Mucosa of descending colon (tissue), 3 donors: Measurements from ENCODE around the gene C19orf25. TPM values are rescaled to one million over a fixed set of nuclear protein-coding genes. Genes with fewer than 3 reads are reported as not detected.

Source experiments
- ATAC-seq: fragments of 200-7000 bp; cut with Tn5 transposase; one replicate; pipeline ENCODE4 v1.9.1; 2020; ENCODE audit warnings: mild to moderate bottlenecking, moderate library complexity
- DNase-seq, 3 donors: peaks; one replicate each; pipeline ENCODE4 v3.0.0-alpha.2; 2020
- H3K36me3 ChIP-seq: fragments of 200-600 bp; one replicate; pipeline ENCODE4 v1.8.0; 2021; ENCODE audit warnings: low read depth, mild to moderate bottlenecking
- H3K4me1 ChIP-seq: fragments of 200-600 bp; one replicate; pipeline ENCODE4 v1.8.0; 2021; ENCODE audit warnings: low read depth, mild to moderate bottlenecking
- H3K4me3 ChIP-seq: fragments of 200-600 bp; one replicate; pipeline ENCODE4 v1.8.0; 2021; ENCODE audit warnings: mild to moderate bottlenecking
- H3K9me3 ChIP-seq: fragments of 200-600 bp; one replicate; pipeline ENCODE4 v1.8.0; 2021; ENCODE audit warnings: mild to moderate bottlenecking
- CTCF ChIP-seq: fragments of 200-600 bp; IDR thresholded peaks from one replicate; pipeline ENCODE4 v1.8.0; 2022; ENCODE audit warnings: antibody characterized with exemption, mild to moderate bottlenecking
- intact Hi-C, 2 donors: fragments of 100-400 bp; cut with DNase I in 1 of 2; cut with micrococcal nuclease in 1 of 2; formaldehyde crosslinking; loops; one replicate each; pipeline versions ENCODE4 v1.11.0 to v1.11.1; 2022; cut with DNase I, micrococcal nuclease
- total RNA-seq, 3 donors: library from RNA; stranded (reverse); fragmentation: NEBNext Ultra II Directional in 2 of 3; extraction: Animal tissue kit (Norgen Biotek cat#: 25700) in 2 of 3; gene quantifications; one replicate each; pipeline versions ENCODE4 v1.2.1 to v1.2.4, GENCODE V29; 2021 to 2023
- donor health status: DM: no; HTN: no; CAD: no; lungs with moderate emphysema.
- donor health status: DM: no; HTN: no; CAD: no.
- donor health status: DM: no; HTN: yes; CAD: no.

Gene C19orf25
- total RNA-seq, 3 donors from 2014 or later = 36.7 to 48.9 (median 38.1) TPM

- H3K4me1 ChIP-seq = no peaks in the 10 kb centered on the region
- no peak for DNase-seq
- no peak overlapping the region for H3K4me3 ChIP-seq
- intact Hi-C loops = no loop called here
- ATAC-seq = no peak
- no peaks in the 10 kb centered on the region for H3K9me3 ChIP-seq
- no peaks in the 10 kb centered on the region for H3K36me3 ChIP-seq
- no peak for TF ChIP-seq CTCF
Measured at GRCh38 chr19:1525343-1525742, 46.3 kb upstream of the C19orf25 start.

GRCh38 chr19:1524972-1525325 is 45.9 kb upstream of the C19orf25 start:
- no peak for ATAC-seq
- intact Hi-C loops = no loop called here
- Histone ChIP-seq H3K36me3 (no peaks in the 10 kb centered on the region), H3K4me3 (no peak overlapping the region), H3K4me1 (no peaks in the 10 kb centered on the region), H3K9me3 (no peaks in the 10 kb centered on the region)
- DNase-seq = no peak
- TF ChIP-seq CTCF = no peak

- no peak overlapping the region for H3K4me3 ChIP-seq
- no peak for TF ChIP-seq CTCF
- intact Hi-C loops = no loop called here
- H3K4me1 ChIP-seq = no peaks in the 10 kb centered on the region
- no peaks in the 10 kb centered on the region for H3K36me3 ChIP-seq
- no peaks in the 10 kb centered on the region for H3K9me3 ChIP-seq
- DNase-seq (no peak), ATAC-seq (no peak)
Measured at GRCh38 chr19:1524287-1524971, 45.4 kb upstream of the C19orf25 start.

GRCh38 chr19:1523412-1524286 is 44.6 kb upstream of the C19orf25 start, which contains the start of gene PLK5:
Gene PLK5, plus strand, starts transcription at chr19:1524077. Its CDS starts 2,920 bp downstream, at chr19:1526997.
- no peak for DNase-seq
- Histone ChIP-seq H3K36me3 (no peaks in the 10 kb centered on the region), H3K4me1 (no peaks in the 10 kb centered on the region), H3K4me3 (no peak within 1 kb of the TSS), H3K9me3 (no peaks in the 10 kb centered on the region)
- intact Hi-C loops = no loop called here
- ATAC-seq = no peak
- no peak for TF ChIP-seq CTCF

- ATAC-seq = no peak
- Histone ChIP-seq H3K4me1 (no peaks in the 10 kb centered on the region), H3K36me3 (no peaks in the 10 kb centered on the region), H3K9me3 (no peaks in the 10 kb centered on the region), H3K4me3 (no peak overlapping the region)
- DNase-seq = no peak
- no peak for TF ChIP-seq CTCF
- intact Hi-C loops = no loop called here
Measured at GRCh38 chr19:1522838-1523237, 43.8 kb upstream of the C19orf25 start.
